ENCODE results near the gene SLC7A6. TPM values are rescaled to one million over a fixed set of nuclear protein-coding genes. Genes with fewer than 3 reads are reported as not detected.

SLC7A6 gene
- total and polyA plus RNA-seq, 2 of the 13 experiments (the other 11 are each of a cell fraction or from before 2014, with no cell fraction given): 35.8 to 70.8 TPM

GRCh38 chr16:68233085-68233834 is 31.1 kb upstream of the SLC7A6 start:
- ChIA-PET POLR2A (interaction anchor here (1.4 to 5.6 kb wide), 5 partner anchors 9 to 267 kb away, joined by 4 to 100 read pairs (median 6); partner anchors contain the start of gene NFATC3), CTCF (ENCODE audit: low intra/inter-chr PET ratio, low total read pairs) (no interaction called here)
- no peak for ATAC-seq
- no peak for FAIRE-seq
- Histone ChIP-seq H3K36me3 (replicated peaks in 1 of 2; ENCODE audit: control insufficient read depth in 1 of 2, insufficient read depth in 2 of 2, low read length in 2 of 2) (peaks cover 33 to 48% of the 10 kb centered on the region in 2 experiments), H3K9me3 (ENCODE audit: low read length) (no peaks in the 10 kb centered on the region), H3K27me3 (ENCODE audit: control insufficient read depth in 1 of 2, insufficient read depth in 2 of 2, low read length in 2 of 2) (no peaks in the 10 kb centered on the region; a peak in 1 of 5 replicates), H2AFZ (ENCODE audit: low read length) (no peak overlapping the region), H3K79me2 (ENCODE audit: insufficient read depth, low read length) (peaks cover 29% of the 10 kb centered on the region), H4K20me1 (ENCODE audit: insufficient read depth, low read length) (peaks cover 41% of the 10 kb centered on the region), H3K4me1 (ENCODE audit: insufficient read depth, low read length) (peaks cover 34% of the 10 kb centered on the region), H3K4me3 (replicated peaks in 1 of 3; ENCODE audit: insufficient read depth in 1 of 3, low read depth in 2 of 3, low read length in 3 of 3) (peak overlapping the region in 1 of 3 experiments; percentile 94; a peak in 1 of 6 replicates), H3K9ac (ENCODE audit: insufficient read depth, low read depth, low read length) (no peak overlapping the region), H3K4me2 (ENCODE audit: low read depth, low read length) (no peak overlapping the region), H3K27ac (ENCODE audit: extremely low read length, insufficient read depth, low read length) (peak overlapping the region; percentile 4)
- in situ Hi-C loops (cut with HindIII; ENCODE audit: extremely low pct_ligation_motif_present, low pct_unique_long_range_greater_than_20kb): loop anchor here (10.0 kb wide), 1 partner anchor 148 kb away; the partner anchor contains the start of gene NFATC3
- no TSS peak for BruUV-seq (replicated peaks)
- intact Hi-C loops (cut with micrococcal nuclease; ENCODE audit: unreplicated experiment): no loop called here
- no peak for DNase-seq (ENCODE audit: low spot score)
- 87% methylated on average over 5 of the region's 5 CpGs for WGBS (ENCODE audit: low lambda C conversion rate)
- TF ChIP-seq WIZ (CRISPR knock-in tag; IDR thresholded peaks at IDR 0.05) (no peak), ZNF143 (CRISPR knock-in tag; IDR thresholded peaks at IDR 0.05) (no peak), RERE (CRISPR knock-in tag; IDR thresholded peaks at IDR 0.05; ENCODE audit: low read depth) (no peak), PAF1 (CRISPR knock-in tag; IDR thresholded peaks at IDR 0.05) (peak; percentile 75; the same call in 1 of the 2 replicates), ZNF564 (CRISPR knock-in tag; IDR thresholded peaks at IDR 0.05) (no peak), ZC3H13 (CRISPR knock-in tag; IDR thresholded peaks at IDR 0.05) (0 out of 2 replicates have a peak, but pooled peaks have one; percentile 7), RBM22 (optimal IDR thresholded peaks at IDR 0.05; ENCODE audit: low read length) (peak; percentile 75), MLLT10 (CRISPR knock-in tag; IDR thresholded peaks at IDR 0.05) (no peak), ESRRA (CRISPR knock-in tag; IDR thresholded peaks at IDR 0.05; ENCODE audit: low read depth) (no peak), BORCS8-MEF2B (CRISPR knock-in tag; IDR thresholded peaks at IDR 0.05) (0 out of 2 replicates have a peak, but pooled peaks have one; percentile 31), NR2C2 (CRISPR knock-in tag; IDR thresholded peaks at IDR 0.05; ENCODE audit: borderline replicate concordance) (no peak), KMT2A (CRISPR knock-in tag; IDR thresholded peaks at IDR 0.05) (no peak), ZFX (CRISPR knock-in tag; IDR thresholded peaks at IDR 0.05; ENCODE audit: low read depth) (no peak), FOXM1 (CRISPR knock-in tag; IDR thresholded peaks at IDR 0.05) (0 out of 2 replicates have a peak, but pooled peaks have one; percentile 31), PBX2 (CRISPR knock-in tag; IDR thresholded peaks at IDR 0.05) (no peak), ZNF790 (CRISPR knock-in tag; IDR thresholded peaks at IDR 0.05; ENCODE audit: borderline replicate concordance) (no peak)
- TF ChIP-seq, protein P1, sequence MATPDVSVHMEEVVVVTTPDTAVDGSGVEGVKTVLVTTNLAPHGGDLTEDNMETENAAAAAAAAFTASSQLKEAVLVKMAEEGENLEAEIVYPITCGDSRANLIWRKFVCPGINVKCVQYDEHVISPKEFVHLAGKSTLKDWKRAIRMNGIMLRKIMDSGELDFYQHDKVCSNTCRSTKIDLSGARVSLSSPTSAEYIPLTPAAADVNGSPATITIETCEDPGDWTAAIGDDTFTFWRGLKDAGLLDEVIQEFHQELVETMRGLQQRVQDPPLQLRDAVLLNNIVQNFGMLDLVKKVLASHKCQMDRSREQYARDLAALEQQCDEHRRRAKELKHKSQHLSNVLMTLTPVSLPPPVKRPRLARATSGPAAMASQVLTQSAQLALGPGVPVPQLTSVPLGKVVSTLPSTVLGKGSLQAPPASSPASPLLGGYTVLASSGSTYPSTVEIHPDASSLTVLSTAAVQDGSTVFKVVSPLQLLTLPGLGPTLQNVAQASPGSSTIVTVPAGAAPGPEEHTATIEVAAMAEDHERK (CRISPR knock-in tag; IDR thresholded peaks at IDR 0.05; ENCODE audit: low read depth): no peak
